ENCODE data around the gene PDE1A.

Gene PDE1A

DNA sequence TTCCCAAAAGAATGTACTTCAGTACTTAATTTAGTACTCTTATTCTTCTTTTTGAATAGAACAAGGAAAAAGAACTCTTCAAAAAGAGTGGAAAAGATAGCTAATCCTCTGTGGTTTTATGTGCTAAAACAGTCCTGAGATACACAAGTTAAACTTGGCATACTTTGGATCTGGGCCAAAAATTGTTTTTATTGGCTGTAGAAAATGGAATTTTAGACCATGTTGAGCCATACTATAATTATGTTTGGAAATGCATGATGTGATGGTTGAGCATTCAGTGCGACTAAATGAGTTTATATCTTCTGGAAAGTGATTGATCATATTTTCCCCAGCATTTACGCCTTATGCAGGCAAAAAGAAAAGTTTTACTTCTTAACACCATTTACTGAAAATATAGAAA, 18.0 kb upstream of the PDE1A start:
- Histone ChIP-seq H3K36me3 (ENCODE audit: control insufficient read depth, low read length) (no peaks in the 10 kb centered on the region), H3K27me3 (ENCODE audit: control insufficient read depth, low read length) (no peaks in the 10 kb centered on the region), H3K4me2 (ENCODE audit: low read length) (no peak overlapping the region), H3F3A (ENCODE audit: control insufficient read depth, insufficient read depth) (no peaks in the 10 kb centered on the region), H3K4me1 (ENCODE audit: control insufficient read depth, low read length) (no peaks in the 10 kb centered on the region), H3K79me2 (ENCODE audit: control insufficient read depth, low read length) (no peaks in the 10 kb centered on the region), H3K9me2 (replicated peaks; ENCODE audit: control insufficient read depth, low read length) (no peaks in the 10 kb centered on the region), H3K27ac (ENCODE audit: low read depth, low read length) (no peak overlapping the region), H3K9me3 (ENCODE audit: control insufficient read depth, insufficient read depth, low read length) (no peaks in the 10 kb centered on the region), H4K20me1 (ENCODE audit: control insufficient read depth, insufficient read depth, low read depth, low read length) (no peaks in the 10 kb centered on the region), H3K4me3 (ENCODE audit: low read length) (no peak overlapping the region)
- TF ChIP-seq EZH2phosphoT487 (IDR thresholded peaks at IDR 0.05; ENCODE audit: borderline replicate concordance, low read length), result no peak
- TF ChIP-seq, protein P1, sequence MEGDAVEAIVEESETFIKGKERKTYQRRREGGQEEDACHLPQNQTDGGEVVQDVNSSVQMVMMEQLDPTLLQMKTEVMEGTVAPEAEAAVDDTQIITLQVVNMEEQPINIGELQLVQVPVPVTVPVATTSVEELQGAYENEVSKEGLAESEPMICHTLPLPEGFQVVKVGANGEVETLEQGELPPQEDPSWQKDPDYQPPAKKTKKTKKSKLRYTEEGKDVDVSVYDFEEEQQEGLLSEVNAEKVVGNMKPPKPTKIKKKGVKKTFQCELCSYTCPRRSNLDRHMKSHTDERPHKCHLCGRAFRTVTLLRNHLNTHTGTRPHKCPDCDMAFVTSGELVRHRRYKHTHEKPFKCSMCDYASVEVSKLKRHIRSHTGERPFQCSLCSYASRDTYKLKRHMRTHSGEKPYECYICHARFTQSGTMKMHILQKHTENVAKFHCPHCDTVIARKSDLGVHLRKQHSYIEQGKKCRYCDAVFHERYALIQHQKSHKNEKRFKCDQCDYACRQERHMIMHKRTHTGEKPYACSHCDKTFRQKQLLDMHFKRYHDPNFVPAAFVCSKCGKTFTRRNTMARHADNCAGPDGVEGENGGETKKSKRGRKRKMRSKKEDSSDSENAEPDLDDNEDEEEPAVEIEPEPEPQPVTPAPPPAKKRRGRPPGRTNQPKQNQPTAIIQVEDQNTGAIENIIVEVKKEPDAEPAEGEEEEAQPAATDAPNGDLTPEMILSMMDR (IDR thresholded peaks at IDR 0.05; ENCODE audit: low read depth, low read length, poor library complexity, severe bottlenecking), result no peak

DNA sequence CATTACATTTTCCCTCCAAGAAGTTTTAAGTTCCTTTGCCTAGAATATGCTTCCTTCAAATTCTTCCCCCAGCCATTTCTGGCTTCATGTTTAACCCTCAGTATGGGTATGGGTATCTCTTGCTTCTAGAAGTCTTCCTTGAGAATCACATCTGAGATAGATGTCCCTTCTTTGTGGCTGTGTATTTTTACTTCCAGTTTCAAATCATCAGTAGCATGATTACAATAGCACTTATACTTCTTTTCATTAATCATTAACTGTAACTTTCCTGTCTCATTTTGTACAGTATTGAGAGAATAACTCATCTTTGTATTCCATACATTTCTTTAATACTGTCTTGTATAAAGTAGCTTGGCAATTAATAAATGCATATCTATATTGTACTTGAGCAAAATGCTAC, 17.3 kb upstream of the PDE1A start:
- no peaks in the 10 kb centered on the region for H3K4me1 ChIP-seq (ENCODE audit: control insufficient read depth, low read length)
- H3K27ac ChIP-seq (ENCODE audit: low read depth, low read length), result no peak overlapping the region
- H3F3A ChIP-seq (ENCODE audit: control insufficient read depth, insufficient read depth), result no peaks in the 10 kb centered on the region
- H4K20me1 ChIP-seq (ENCODE audit: control insufficient read depth, insufficient read depth, low read depth, low read length), result no peaks in the 10 kb centered on the region
- H3K9me3 ChIP-seq (ENCODE audit: control insufficient read depth, insufficient read depth, low read length), result no peaks in the 10 kb centered on the region
- no peaks in the 10 kb centered on the region for H3K9me2 ChIP-seq (replicated peaks; ENCODE audit: control insufficient read depth, low read length)
- H3K79me2 ChIP-seq (ENCODE audit: control insufficient read depth, low read length), result no peaks in the 10 kb centered on the region
- H3K4me3 ChIP-seq (ENCODE audit: low read length), result no peak overlapping the region
- H3K36me3 ChIP-seq (ENCODE audit: control insufficient read depth, low read length), result no peaks in the 10 kb centered on the region
- TF ChIP-seq, protein P1 (IDR thresholded peaks at IDR 0.05; ENCODE audit: low read depth, low read length, poor library complexity, severe bottlenecking), result no peak
- TF ChIP-seq EZH2phosphoT487 (IDR thresholded peaks at IDR 0.05; ENCODE audit: borderline replicate concordance, low read length), result no peak
- no peak overlapping the region for H3K4me2 ChIP-seq (ENCODE audit: low read length)
- H3K27me3 ChIP-seq (ENCODE audit: control insufficient read depth, low read length), result no peaks in the 10 kb centered on the region

GRCh38 chr2:182436252-182436651, 9.4 kb upstream of the PDE1A start:
- Histone ChIP-seq H3K9me3 (ENCODE audit: control insufficient read depth, insufficient read depth, low read length) (no peaks in the 10 kb centered on the region), H3K4me1 (ENCODE audit: control insufficient read depth, low read length) (no peaks in the 10 kb centered on the region)
- TF ChIP-seq, protein P1 (IDR thresholded peaks at IDR 0.05; ENCODE audit: low read depth, low read length, poor library complexity, severe bottlenecking), result no peak
- TF ChIP-seq EZH2phosphoT487 (IDR thresholded peaks at IDR 0.05; ENCODE audit: borderline replicate concordance, low read length), result no peak

DNA sequence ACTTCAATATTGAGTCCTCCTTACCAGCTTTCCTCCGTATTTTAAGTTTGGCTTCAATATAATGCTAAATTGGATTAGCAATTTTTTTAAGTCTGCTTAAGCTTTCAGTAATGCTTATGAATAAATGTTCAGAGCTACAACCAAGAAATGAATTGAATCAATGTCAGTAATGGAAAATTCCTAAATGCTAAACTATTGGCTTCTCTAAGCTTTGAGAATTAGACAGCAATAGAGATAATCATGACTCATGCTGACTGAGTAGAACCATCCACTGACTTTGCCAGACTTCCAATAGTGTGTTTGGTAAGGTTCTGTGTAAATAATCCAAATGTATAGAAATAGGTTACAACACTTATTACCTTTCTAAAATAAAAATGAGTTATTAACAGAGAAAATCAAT, 8.9 kb upstream of the PDE1A start:
- Histone ChIP-seq H3K9me3 (ENCODE audit: control insufficient read depth, insufficient read depth, low read length) (no peaks in the 10 kb centered on the region), H3F3A (ENCODE audit: control insufficient read depth, insufficient read depth) (no peaks in the 10 kb centered on the region), H3K4me3 (ENCODE audit: low read length) (no peak overlapping the region), H3K4me2 (ENCODE audit: low read length) (no peak overlapping the region), H3K79me2 (ENCODE audit: control insufficient read depth, low read length) (no peaks in the 10 kb centered on the region), H4K20me1 (ENCODE audit: control insufficient read depth, insufficient read depth, low read depth, low read length) (no peaks in the 10 kb centered on the region), H3K4me1 (ENCODE audit: control insufficient read depth, low read length) (no peaks in the 10 kb centered on the region), H3K27ac (ENCODE audit: low read depth, low read length) (no peak overlapping the region), H3K9me2 (replicated peaks; ENCODE audit: control insufficient read depth, low read length) (no peaks in the 10 kb centered on the region), H3K36me3 (ENCODE audit: control insufficient read depth, low read length) (no peaks in the 10 kb centered on the region), H3K27me3 (ENCODE audit: control insufficient read depth, low read length) (no peaks in the 10 kb centered on the region)
- TF ChIP-seq, protein P1 (IDR thresholded peaks at IDR 0.05; ENCODE audit: low read depth, low read length, poor library complexity, severe bottlenecking), result no peak
- no peak for TF ChIP-seq EZH2phosphoT487 (IDR thresholded peaks at IDR 0.05; ENCODE audit: borderline replicate concordance, low read length)

More at GRCh38 chr2:182436252-182436651, 9.4 kb upstream of the PDE1A start:
- H3K36me3 ChIP-seq (ENCODE audit: control insufficient read depth, low read length), result no peaks in the 10 kb centered on the region
- H4K20me1 ChIP-seq (ENCODE audit: control insufficient read depth, insufficient read depth, low read depth, low read length), result no peaks in the 10 kb centered on the region
- no peaks in the 10 kb centered on the region for H3K79me2 ChIP-seq (ENCODE audit: control insufficient read depth, low read length)
- no peak overlapping the region for H3K4me3 ChIP-seq (ENCODE audit: low read length)
- no peak overlapping the region for H3K27ac ChIP-seq (ENCODE audit: low read depth, low read length)
- no peaks in the 10 kb centered on the region for H3K9me2 ChIP-seq (replicated peaks; ENCODE audit: control insufficient read depth, low read length)
- no peaks in the 10 kb centered on the region for H3K27me3 ChIP-seq (ENCODE audit: control insufficient read depth, low read length)
- no peaks in the 10 kb centered on the region for H3F3A ChIP-seq (ENCODE audit: control insufficient read depth, insufficient read depth)
- no peak overlapping the region for H3K4me2 ChIP-seq (ENCODE audit: low read length)

Measured in DOHH2 (cell line).